OCI-LY1 (cell line): ENCODE data around the gene U2AF1L4.

ENCODE experiments used
- CTCF ChIP-seq: fragments of 200-600 bp; sonication (generic), shearing (Covaris generic); IDR thresholded peaks from 2 replicates; pipeline ENCODE4 v1.5.1; 2017; ENCODE audit warnings: mild to moderate bottlenecking, antibody characterized with exemption, low read length, moderate library complexity, mixed read lengths
- EZH2 ChIP-seq: fragments of 200-600 bp; sonication (generic), shearing (Covaris generic); IDR thresholded peaks from 2 replicates; pipeline ENCODE4 v1.8.0; 2017; ENCODE audit warnings: borderline replicate concordance, mixed run types, mild to moderate bottlenecking, antibody characterized with exemption, low read length, moderate library complexity, mixed read lengths

GRCh38 chr19:35793381-35794165 is 48.4 kb upstream of the U2AF1L4 start:
- no peak for TF ChIP-seq CTCF
- TF ChIP-seq EZH2, result no peak
